Left forelimb (tissue), 1 donor: ENCODE data around the gene TJP3.

Source experiments
- DNase-seq: peaks from one replicate; pipeline ENCODE4 v3.0.0-alpha.2; 2018; ENCODE audit warnings: low spot score

TJP3 gene

GRCh38 chr19:3690551-3691371, 17.4 kb upstream of the TJP3 start:
- no peak for DNase-seq

DNA sequence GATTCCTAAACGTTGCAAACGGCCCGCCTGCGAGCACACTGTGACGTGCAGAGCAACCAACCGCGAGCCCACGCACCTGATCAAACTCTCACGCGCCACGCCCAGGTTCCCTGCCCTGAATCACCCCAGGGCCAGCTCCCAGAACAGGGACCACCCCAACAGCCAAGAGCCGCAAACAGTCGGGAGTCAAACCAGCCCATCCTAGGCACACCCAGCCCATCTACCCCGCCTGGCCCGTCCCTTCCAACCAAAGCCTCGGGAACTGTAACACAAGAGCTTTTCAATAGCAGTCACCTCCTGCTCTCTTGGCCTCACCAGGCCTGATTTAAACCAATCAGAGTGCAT, 16.8 kb upstream of the TJP3 start:
- no peak for DNase-seq

- no peak for DNase-seq
Measured at GRCh38 chr19:3691726-3692125, 16.5 kb upstream of the TJP3 start.

GRCh38 chr19:3692141-3693024, 15.8 kb upstream of the TJP3 start:
- DNase-seq: no peak

GRCh38 chr19:3693025-3693925, 14.9 kb upstream of the TJP3 start:
- no peak for DNase-seq

DNA sequence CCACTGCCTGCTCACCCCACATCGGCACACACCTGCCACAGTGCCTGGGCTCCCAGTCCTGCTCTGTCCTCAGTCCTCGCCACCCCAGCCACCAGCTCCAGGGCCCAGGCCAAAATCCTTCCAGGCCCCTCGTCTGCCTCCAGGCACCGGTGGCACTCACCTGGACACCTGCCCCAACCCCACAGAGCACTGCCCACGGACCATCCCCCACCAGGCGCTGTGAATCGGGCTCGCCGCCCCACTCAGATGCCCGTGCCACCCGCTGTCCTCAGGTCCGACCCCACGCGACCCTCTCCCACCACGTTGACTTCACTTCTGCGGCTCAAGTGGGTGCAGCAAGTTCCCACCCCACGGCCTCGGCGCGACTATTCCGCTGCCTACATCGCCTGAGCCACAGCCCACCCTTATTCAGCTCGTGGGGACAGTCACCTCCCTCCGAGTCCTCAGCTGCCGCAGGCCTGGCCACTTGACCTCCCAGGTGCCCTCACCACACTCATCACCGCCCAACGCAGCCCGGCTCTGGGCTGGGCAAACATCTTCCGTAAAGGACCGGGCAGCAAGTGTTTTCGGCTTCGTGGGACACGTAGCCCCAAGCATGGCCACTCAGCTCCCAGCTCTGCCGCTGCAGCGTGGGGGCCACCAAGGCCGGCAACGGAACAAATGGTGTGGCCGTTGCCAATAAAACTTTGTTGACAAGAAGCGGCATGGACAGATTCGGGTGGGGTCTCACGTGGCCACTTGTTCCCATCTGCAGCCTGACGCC, 13.6 kb upstream of the TJP3 start:
- DNase-seq: no peak

DNA sequence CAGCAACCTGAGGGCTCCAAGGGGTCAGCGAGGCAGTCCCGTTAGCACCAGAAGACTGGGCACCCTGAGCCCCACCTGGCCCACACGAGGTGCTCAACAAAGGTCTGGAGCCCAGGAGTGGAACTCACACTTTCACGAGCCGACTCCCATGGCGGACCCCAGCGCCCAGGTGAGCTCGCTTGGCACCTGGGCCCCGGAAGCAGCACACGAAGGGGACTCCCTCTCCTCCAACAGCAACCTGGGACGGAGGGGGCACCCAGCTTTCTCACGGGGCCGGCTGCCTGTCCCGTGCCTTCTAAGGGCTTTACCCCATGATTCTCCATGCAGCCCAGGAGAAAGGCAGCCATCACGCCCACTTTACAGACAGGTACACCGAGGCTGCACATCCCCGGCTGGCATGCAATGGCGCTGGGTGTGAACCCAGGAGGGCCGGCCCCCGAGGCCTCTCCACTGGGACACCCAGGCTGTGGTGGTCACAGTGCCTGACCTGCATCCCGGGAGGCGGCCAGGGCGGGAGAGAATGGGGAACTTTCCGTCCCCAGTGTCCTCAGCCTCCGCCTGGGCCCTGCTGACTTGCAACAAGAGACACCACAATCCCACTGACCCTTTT, 13.0 kb upstream of the TJP3 start:
- no peak for DNase-seq

- DNase-seq: no peak
Measured at GRCh38 chr19:3695986-3696659, 12.1 kb upstream of the TJP3 start.

DNA sequence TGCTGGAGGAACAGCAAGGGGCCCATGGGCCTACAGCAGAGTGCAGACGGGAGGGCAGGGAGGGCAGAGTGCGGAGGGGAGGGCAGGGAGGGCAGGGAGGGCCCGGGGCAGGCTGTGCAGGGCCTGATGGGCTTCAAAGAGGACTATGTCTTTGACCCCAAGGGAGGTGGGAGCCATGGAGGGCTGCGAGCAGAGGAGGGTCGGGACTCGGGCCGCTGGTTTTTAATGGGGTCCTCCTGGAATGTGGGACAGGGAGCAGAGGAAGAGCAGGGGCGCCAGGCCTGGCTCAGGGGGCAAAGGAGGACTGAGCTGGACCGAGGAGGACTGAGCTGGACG, 11.6 kb upstream of the TJP3 start:
- no peak for DNase-seq

GRCh38 chr19:3697094-3697493, 11.1 kb upstream of the TJP3 start:
- no peak for DNase-seq

GRCh38 chr19:3697671-3698385, 10.4 kb upstream of the TJP3 start:
- no peak for DNase-seq

DNA sequence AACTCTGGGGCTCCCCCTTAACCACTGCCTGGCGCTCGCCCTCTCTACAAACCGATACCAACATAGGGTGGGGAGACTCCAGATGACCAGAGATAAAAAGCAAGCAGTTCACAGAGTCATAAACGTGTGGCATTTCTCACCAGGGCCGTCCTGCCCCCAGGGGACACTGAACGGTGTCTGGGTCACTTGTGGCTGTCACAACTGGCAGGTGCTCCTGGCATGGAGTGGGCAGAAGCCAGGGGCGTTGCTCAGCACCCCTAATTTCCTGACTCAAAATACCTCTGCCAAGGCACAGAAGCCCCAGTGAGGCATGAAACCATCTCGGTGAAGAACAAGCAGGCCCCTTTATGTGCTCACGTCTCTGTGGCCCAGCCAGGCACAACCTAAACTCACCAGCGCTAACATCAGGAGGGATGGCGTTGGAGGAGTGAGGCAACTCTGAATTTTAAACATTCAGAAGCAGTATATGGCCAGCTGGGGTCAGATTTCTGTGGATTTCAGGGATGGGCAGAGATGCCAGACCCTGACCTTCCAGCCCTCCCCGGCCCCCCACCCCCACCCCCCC, 9.7 kb upstream of the TJP3 start:
- no peak for DNase-seq

- no peak for DNase-seq
Measured at GRCh38 chr19:3698974-3699740, 9.0 kb upstream of the TJP3 start.

DNA sequence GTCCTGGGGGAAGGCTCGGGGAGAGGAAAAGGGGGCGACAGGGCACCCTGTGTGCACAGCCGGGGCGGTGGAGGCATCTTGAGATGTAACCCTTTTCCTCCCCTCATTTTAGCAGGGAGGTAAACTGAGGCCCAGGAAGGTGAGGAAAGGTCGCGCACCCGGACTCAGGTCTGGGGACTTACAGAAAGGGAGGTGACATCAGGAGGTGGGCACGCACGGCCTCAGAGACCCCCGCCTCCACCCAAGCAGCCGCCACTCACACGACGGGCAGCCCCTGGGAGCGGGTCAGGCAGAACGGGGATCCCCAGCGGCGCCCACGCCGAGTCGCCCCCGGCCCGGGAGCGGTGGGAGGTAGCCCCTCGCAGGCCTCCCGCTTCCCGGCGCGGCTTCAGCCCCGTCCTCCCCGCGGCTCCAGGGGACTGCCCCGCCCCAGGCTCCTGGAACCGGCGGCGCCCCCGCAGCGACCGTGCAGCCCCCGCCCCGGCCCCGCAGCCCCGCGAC, 8.4 kb upstream of the TJP3 start:
- DNase-seq: no peak

DNA sequence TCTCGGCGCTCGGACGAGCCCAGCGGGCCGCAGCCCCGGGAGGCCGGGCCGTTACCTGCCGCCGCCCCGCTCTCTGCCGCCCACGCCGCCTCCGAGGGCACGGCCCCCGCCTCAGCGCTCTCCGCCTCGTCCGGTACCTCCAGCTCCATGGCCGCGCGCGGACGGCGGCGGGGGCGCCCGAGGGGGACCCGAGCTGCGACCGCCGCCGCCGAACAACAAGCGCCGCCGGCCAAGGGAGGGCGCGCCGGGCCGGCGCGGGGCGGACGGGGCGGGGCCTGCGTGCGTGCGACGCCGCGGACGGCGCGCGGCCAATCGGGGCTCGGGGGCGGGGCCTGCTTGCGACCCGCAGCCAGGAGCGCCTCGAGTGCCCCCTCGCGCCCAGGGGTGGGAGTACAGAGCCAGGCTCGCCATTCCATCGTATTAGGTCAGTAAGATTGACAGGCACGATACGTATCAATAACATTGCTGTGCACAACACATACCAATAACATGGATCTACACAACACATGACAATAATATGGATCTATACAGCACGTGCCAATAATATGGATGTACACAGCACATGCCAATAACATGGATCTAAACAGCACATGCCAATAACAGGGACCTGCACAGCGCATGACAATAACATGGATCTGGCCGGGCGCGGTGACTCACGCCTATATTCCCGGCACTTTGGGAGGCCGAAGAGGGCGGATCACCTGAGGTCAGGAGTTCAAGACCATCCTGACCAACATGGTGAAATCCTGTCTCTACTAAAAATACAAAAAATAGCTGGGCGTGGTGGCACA, 7.7 kb upstream of the TJP3 start, which contains the start of gene PIP5K1C:
TSS of gene PIP5K1C (minus strand) at position 227 of the 791 bp plus-strand sequence. CDS start at position 149, 78 bp downstream.
- peak; percentile 94 for DNase-seq

DNA sequence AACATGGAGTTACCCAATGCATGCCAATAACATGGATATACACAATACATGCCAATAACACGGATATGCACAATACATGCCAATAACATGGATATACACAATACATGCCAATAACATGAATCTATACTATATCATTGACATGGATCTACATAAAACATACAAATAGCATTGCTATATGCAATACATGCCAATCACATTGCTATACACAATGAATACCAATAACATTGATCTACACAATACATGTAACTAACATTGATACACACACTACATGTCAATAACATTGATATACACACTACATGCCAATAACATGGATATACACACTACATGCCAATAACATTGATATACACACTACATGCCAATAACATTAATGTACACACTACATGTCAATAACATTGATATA, 7.0 kb upstream of the TJP3 start:
- DNase-seq: no peak

DNA sequence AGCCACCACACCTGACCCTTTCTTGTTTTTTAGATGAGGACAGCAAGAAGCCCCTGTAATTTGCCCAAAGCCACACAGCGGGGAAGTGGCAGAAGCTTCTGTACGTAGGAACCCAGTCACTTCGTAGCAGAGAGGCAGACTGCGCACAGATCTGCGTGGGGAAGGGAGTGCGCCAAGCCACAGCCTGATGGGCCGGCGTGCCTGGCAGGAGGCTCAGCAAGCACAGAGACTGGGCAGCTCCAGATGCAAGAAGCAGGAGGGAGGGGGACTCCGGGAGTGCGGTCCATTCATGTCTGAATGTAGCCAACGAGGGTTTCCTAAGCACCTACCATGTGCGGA, 347 bp upstream of the TJP3 start:
- no peak for DNase-seq
